ENCODE results near the gene PHACTR1. TPM values are rescaled to one million over a fixed set of nuclear protein-coding genes. Genes with fewer than 3 reads are reported as not detected.

PHACTR1 gene
- total and polyA plus RNA-seq, 2 experiments from 2014 or later = 0.65 to 3.2 TPM

- no peak for TF ChIP-seq EZH2phosphoT487 (IDR thresholded peaks at IDR 0.05; ENCODE audit: insufficient read depth, low read depth)
- no peak for TF ChIP-seq EZH2 (IDR thresholded peaks at IDR 0.05; ENCODE audit: insufficient read depth, poor library complexity, severe bottlenecking)
- H3K4me3 ChIP-seq = no peak overlapping the region
- H3K36me3 ChIP-seq (ENCODE audit: low read depth) = no peaks in the 10 kb centered on the region
- H3F3A ChIP-seq (ENCODE audit: insufficient read depth) = no peaks in the 10 kb centered on the region
- H3K27ac ChIP-seq = no peak overlapping the region
- WGBS, 2 experiments (ENCODE audit: low coverage in 1 of 2, low lambda C conversion rate in 2 of 2, missing lambda C conversion rate in 2 of 2) = 80 to 83% methylated on average over 2 of the region's 2 CpGs
- no peak overlapping the region for H3K4me2 ChIP-seq (ENCODE audit: unreplicated experiment)
- H3K9me2 ChIP-seq (ENCODE audit: insufficient read depth) = no peaks in the 10 kb centered on the region
- no peak overlapping the region for H3K9ac ChIP-seq
- no peaks in the 10 kb centered on the region for H3K9me3 ChIP-seq (ENCODE audit: low read depth)
- H2AFZ ChIP-seq = no peak overlapping the region
- no peaks in the 10 kb centered on the region for H3K27me3 ChIP-seq (replicated peaks; ENCODE audit: insufficient read depth)
- no peaks in the 10 kb centered on the region for H3K79me2 ChIP-seq (ENCODE audit: insufficient read depth)
- H4K20me1 ChIP-seq (ENCODE audit: insufficient read depth) = no peaks in the 10 kb centered on the region
- in situ Hi-C loops (cut with MboI) = no loop called here
- H3K4me1 ChIP-seq (ENCODE audit: insufficient read depth) = no peaks in the 10 kb centered on the region
- DNase-seq = no peak
Observed at GRCh38 chr6:13163161-13163944, 446.8 kb downstream of the PHACTR1 start.

GRCh38 chr6:13164291-13164690 is 447.7 kb downstream of the PHACTR1 start:
- no peak overlapping the region for H3K27ac ChIP-seq
- no peaks in the 10 kb centered on the region for H3K9me2 ChIP-seq (ENCODE audit: insufficient read depth)
- no peak overlapping the region for H3K4me2 ChIP-seq (ENCODE audit: unreplicated experiment)
- 91 to 92% methylated on average over 8 of the region's 8 CpGs for WGBS, 2 experiments (ENCODE audit: low coverage in 1 of 2, low lambda C conversion rate in 2 of 2, missing lambda C conversion rate in 2 of 2)
- no peaks in the 10 kb centered on the region for H3K79me2 ChIP-seq (ENCODE audit: insufficient read depth)
- H3F3A ChIP-seq (ENCODE audit: insufficient read depth) = no peaks in the 10 kb centered on the region
- no peak overlapping the region for H3K9ac ChIP-seq
- H3K9me3 ChIP-seq (ENCODE audit: low read depth) = no peaks in the 10 kb centered on the region
- DNase-seq = no peak
- H3K4me1 ChIP-seq (ENCODE audit: insufficient read depth) = no peaks in the 10 kb centered on the region
- no peak overlapping the region for H2AFZ ChIP-seq
- TF ChIP-seq EZH2phosphoT487 (IDR thresholded peaks at IDR 0.05; ENCODE audit: insufficient read depth, low read depth) (no peak), EZH2 (IDR thresholded peaks at IDR 0.05; ENCODE audit: insufficient read depth, poor library complexity, severe bottlenecking) (no peak)
- 0 out of 2 replicates have a peak, but pooled peaks cover 3% of the 10 kb centered on the region for H3K27me3 ChIP-seq (replicated peaks; ENCODE audit: insufficient read depth)
- no peaks in the 10 kb centered on the region for H3K36me3 ChIP-seq (ENCODE audit: low read depth)
- H4K20me1 ChIP-seq (ENCODE audit: insufficient read depth) = no peaks in the 10 kb centered on the region
- no peak overlapping the region for H3K4me3 ChIP-seq
- in situ Hi-C loops (cut with MboI) = no loop called here

GRCh38 chr6:13165502-13166172 is 449.1 kb downstream of the PHACTR1 start:
- H3K4me1 ChIP-seq (ENCODE audit: insufficient read depth) = no peaks in the 10 kb centered on the region
- no peaks in the 10 kb centered on the region for H3K36me3 ChIP-seq (ENCODE audit: low read depth)
- H3K4me3 ChIP-seq = no peak overlapping the region
- no peaks in the 10 kb centered on the region for H3K9me3 ChIP-seq (ENCODE audit: low read depth)
- WGBS, 2 experiments (ENCODE audit: low coverage in 1 of 2, low lambda C conversion rate in 2 of 2, missing lambda C conversion rate in 2 of 2) = 67 to 70% methylated on average over 10 of the region's 10 CpGs
- no peak overlapping the region for H3K4me2 ChIP-seq (ENCODE audit: unreplicated experiment)
- 0 out of 2 replicates have a peak, but pooled peaks cover 3% of the 10 kb centered on the region for H3K27me3 ChIP-seq (replicated peaks; ENCODE audit: insufficient read depth)
- no peak overlapping the region for H2AFZ ChIP-seq
- no peaks in the 10 kb centered on the region for H3K9me2 ChIP-seq (ENCODE audit: insufficient read depth)
- no peaks in the 10 kb centered on the region for H3F3A ChIP-seq (ENCODE audit: insufficient read depth)
- no peak overlapping the region for H3K9ac ChIP-seq
- no peaks in the 10 kb centered on the region for H3K79me2 ChIP-seq (ENCODE audit: insufficient read depth)
- in situ Hi-C loops (cut with MboI) = no loop called here
- DNase-seq = no peak
- TF ChIP-seq EZH2phosphoT487 (IDR thresholded peaks at IDR 0.05; ENCODE audit: insufficient read depth, low read depth) = no peak
- TF ChIP-seq EZH2 (IDR thresholded peaks at IDR 0.05; ENCODE audit: insufficient read depth, poor library complexity, severe bottlenecking) = no peak
- H4K20me1 ChIP-seq (ENCODE audit: insufficient read depth) = no peaks in the 10 kb centered on the region
- H3K27ac ChIP-seq = no peak overlapping the region

- no peak for DNase-seq
- Histone ChIP-seq H2AFZ (no peak overlapping the region), H3K79me2 (ENCODE audit: insufficient read depth) (no peaks in the 10 kb centered on the region), H3K27ac (no peak overlapping the region), H3K9me2 (ENCODE audit: insufficient read depth) (no peaks in the 10 kb centered on the region), H3K4me3 (no peak overlapping the region), H3K27me3 (replicated peaks; ENCODE audit: insufficient read depth) (0 out of 2 replicates have a peak, but pooled peaks cover 3% of the 10 kb centered on the region), H3K4me1 (ENCODE audit: insufficient read depth) (no peaks in the 10 kb centered on the region), H3K36me3 (ENCODE audit: low read depth) (no peaks in the 10 kb centered on the region), H3K4me2 (ENCODE audit: unreplicated experiment) (no peak overlapping the region), H3K9ac (no peak overlapping the region), H3F3A (ENCODE audit: insufficient read depth) (no peaks in the 10 kb centered on the region), H4K20me1 (ENCODE audit: insufficient read depth) (no peaks in the 10 kb centered on the region), H3K9me3 (ENCODE audit: low read depth) (no peaks in the 10 kb centered on the region)
- in situ Hi-C loops (cut with MboI) = no loop called here
- TF ChIP-seq EZH2phosphoT487 (IDR thresholded peaks at IDR 0.05; ENCODE audit: insufficient read depth, low read depth) (no peak), EZH2 (IDR thresholded peaks at IDR 0.05; ENCODE audit: insufficient read depth, poor library complexity, severe bottlenecking) (no peak)
- 77 to 81% methylated on average over 5 of the region's 5 CpGs for WGBS, 2 experiments (ENCODE audit: low coverage in 1 of 2, low lambda C conversion rate in 2 of 2, missing lambda C conversion rate in 2 of 2)
Observed at GRCh38 chr6:13166269-13166668, 449.7 kb downstream of the PHACTR1 start.

All from GM23248 (cell line).